GM18907 (cell line): ENCODE measurements around the gene CNIH3.

Source experiments
- ATAC-seq: cut with Tn5 transposase; IDR thresholded peaks from one replicate; pipeline ENCODE4 v1.9.1; 2021; ENCODE audit warnings: mild to moderate bottlenecking, moderate library complexity; ENCODE audit not compliant: unreplicated experiment

Gene CNIH3

DNA sequence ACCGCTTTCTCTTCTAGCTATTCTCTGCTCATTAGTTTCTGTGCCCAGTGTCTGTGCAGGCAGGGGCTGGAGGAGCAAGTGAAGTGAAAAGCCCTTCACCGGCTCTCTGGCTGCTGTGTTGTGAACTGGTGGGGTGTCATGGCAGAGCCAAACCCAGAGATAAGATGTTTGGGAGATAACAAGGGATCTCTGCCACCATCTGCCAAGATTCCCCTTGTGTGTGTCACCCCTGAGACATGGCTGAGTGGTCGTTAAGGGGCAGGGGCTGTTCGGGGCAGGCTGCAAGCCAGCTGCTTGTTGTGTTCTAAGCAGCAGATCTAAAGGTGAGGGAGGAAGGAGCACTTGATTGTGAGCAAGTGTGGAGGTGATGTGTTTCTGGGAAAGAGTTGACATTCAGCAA lies 24.5 kb downstream of the CNIH3 start:
- no peak for ATAC-seq

DNA sequence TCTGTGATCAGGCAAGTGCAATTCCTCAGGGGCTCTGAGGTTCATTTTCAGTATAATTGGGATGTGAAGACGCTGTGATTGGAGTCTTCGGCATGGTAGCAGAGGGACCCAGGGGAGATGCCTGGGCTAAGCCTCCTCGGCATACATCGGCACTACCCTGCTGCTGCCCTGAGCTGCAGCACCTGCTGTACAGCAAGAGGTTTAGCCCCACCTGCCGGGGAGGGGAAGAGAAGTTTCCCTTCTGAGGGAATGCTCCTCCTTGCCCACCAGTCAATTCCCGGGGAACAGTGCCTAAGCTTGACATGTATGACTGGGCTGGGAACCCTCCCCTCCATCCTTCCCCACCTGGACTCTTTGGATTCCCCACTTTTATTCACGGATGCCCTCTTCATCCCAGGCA lies 24.9 kb downstream of the CNIH3 start:
- ATAC-seq = no peak

- no peak for ATAC-seq
These were observed 27.5 kb downstream of the CNIH3 start for GRCh38 chr1:224643653-224644052.

DNA sequence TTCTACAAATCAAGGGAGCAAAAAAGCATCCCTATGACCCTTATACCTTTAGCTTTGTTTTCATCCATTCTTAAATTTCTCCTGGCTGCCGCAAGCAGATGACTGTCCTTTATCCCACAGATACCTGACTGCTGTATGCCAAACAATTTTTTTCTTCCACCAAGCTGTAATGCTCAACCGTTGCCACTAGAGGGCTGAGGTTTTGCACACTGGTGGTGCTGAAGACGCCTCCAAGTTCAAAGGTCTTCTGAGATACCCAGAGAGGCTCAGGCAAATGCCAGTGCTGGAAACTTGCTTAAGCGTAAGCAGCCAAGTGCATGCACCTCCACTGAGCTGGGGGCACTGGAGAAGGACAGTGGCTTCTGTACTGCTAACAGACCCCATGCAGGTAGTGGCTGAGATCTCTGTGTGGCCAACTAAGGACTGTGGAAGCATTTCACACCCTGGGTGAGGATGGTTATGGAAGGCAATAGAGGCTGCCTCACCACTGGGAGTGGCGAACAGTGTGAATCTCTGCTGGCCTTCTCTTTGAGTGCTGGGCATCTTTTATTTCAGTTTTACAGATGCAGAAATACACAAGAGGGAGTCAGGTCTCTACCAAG lies 28.5 kb downstream of the CNIH3 start:
- ATAC-seq = peak; percentile 77

- no peak for ATAC-seq
These were observed 31.3 kb downstream of the CNIH3 start for GRCh38 chr1:224647449-224647848.

DNA sequence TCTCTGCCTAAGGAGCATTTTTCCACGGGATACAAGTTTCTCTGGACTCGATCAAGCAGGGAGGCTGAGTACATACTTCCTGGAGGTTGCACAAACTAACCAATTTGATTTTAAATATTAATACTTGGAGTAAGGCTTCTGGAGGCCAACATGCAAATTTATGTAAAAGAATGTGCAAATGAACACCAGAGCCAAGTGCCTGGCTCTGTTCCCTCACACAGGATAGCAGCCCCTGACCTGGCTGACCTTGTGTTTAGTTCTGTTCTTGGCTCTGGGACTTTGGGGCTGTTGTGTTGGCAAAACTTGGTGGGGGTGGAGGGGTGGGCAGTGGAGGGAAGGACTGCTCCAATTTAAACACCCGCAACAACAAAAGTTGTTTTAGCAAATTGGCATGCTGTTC lies 34.2 kb downstream of the CNIH3 start:
- no peak for ATAC-seq

- no peak for ATAC-seq
These were observed 35.1 kb downstream of the CNIH3 start for GRCh38 chr1:224651188-224651587.

DNA sequence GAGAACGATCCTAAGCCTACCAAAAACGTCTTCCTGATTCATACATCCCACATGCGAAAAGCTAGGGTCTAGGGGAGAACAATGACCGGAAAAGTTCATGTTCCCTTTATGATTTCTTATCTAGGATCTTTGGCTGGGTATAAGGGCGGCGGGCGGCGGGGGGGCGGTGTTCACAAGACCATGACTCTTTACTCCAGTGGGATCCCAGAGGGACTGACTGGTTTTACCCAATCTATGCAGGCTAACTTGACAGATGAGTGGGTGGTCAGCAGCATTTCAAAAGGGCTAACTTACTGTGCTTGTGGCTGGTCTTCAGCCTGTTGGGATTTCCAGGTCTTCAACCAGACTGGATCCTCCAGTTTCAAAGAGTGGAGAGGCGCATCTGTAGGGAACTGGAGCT lies 40.3 kb downstream of the CNIH3 start:
- no peak for ATAC-seq

GRCh38 chr1:224660074-224660473 lies 44.0 kb downstream of the CNIH3 start:
- ATAC-seq = no peak

GRCh38 chr1:224662870-224663269 lies 46.8 kb downstream of the CNIH3 start:
- no peak for ATAC-seq

DNA sequence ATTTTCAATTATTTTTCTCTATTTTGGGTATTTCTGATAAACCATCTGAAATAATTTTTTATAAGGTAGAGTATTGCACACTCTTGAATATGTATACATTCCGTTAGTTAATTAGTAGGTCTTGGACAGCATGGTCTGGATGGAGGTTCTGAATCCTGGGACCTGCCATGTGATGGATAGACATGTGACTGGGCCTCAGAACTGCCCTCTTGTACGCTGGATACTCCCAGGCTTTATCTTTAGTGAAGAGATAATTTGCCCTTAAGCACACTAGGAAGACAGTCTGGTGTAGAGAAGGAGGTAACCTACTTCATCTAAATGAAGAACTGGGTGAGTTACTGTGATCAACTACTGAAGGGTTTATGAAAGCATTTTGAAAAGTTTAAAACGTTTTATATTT lies 48.9 kb downstream of the CNIH3 start:
- ATAC-seq = no peak

DNA sequence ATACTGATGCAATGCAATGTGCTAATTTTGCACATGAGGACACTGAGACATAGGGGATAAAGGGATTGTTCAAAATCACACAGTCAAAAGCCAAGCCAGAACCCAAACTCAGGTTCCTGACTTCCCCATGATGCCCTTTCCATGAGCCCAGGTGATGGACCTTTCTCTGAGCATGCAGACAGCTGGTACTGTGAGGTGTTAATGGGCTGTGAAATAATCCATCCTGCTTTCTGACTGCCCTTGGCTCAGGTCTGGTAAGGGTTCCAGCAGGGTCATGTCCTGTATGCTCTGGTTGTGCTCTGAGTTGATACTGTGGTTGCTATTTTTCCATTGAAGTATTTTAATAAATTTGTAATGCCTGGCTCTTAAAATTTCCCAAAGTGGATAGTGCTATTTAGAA lies 50.0 kb downstream of the CNIH3 start:
- no peak for ATAC-seq

DNA sequence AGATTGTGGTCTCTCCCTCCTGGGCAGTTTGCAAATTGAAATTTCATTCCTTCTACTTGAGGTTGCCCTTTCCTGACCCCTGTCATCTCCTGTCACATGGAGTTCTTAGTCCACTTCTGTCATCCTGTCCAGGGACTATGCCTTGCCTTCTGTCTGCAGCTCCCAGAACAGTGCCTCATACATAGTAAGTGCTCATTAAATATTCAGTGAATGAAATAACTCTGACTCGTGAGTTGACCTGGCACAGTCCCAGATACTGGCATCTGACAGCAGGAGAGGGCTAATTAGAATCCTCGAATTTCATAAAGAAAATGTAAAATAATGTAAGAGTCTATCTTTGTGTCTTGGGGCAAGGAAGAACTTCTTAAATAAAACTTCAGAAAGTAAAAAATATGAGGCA lies 50.8 kb downstream of the CNIH3 start:
- ATAC-seq = no peak

GRCh38 chr1:224668984-224669383 lies 52.9 kb downstream of the CNIH3 start:
- no peak for ATAC-seq

DNA sequence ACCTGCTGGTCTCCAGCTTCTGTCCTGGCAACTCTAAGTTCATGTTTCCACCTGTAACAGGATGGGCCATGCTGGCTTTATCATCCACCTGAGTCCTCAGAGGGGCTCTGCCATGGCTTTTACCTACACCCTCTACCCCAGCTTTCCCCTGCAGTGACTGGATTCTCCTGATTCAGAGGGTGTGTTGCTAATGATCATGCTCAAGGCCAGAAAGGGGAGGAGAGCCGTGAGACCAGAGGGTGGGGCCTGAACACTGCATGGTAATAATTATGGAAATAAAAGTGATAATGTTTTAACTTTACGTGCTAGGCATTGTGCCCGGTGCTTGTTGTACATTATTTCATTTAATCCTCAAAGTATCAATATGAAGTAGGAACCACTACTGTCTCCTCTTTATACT lies 53.3 kb downstream of the CNIH3 start:
- no peak for ATAC-seq

GRCh38 chr1:224670506-224670905 lies 54.4 kb downstream of the CNIH3 start:
- ATAC-seq = no peak

DNA sequence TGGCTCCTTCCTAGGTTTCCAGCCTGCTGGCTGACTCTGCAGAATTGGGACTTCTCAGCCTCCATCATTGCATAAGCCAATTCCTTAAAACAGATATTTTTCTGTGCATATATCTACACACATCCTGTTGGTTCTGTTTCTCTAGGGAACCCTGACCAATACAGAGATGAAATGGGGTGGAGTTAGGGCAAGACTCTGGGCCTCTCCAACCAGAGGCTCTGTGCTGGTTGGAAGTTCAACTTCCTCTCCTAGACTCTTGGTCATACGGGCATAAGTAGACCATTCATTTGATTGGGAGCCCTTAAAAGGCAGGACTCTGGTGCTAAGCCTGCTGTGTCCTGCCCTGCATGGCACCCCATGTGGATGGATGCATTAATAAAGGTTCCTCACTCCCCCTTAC lies 55.0 kb downstream of the CNIH3 start:
- no peak for ATAC-seq

GRCh38 chr1:224673141-224673540 lies 57.0 kb downstream of the CNIH3 start:
- no peak for ATAC-seq

GRCh38 chr1:224675590-224675989 lies 59.5 kb downstream of the CNIH3 start:
- ATAC-seq = no peak

- no peak for ATAC-seq
These were observed 60.4 kb downstream of the CNIH3 start for GRCh38 chr1:224676551-224676950.

- ATAC-seq = no peak
These were observed 62.1 kb downstream of the CNIH3 start for GRCh38 chr1:224678168-224678567.

- no peak for ATAC-seq
These were observed 63.5 kb downstream of the CNIH3 start for GRCh38 chr1:224679606-224680005.

DNA sequence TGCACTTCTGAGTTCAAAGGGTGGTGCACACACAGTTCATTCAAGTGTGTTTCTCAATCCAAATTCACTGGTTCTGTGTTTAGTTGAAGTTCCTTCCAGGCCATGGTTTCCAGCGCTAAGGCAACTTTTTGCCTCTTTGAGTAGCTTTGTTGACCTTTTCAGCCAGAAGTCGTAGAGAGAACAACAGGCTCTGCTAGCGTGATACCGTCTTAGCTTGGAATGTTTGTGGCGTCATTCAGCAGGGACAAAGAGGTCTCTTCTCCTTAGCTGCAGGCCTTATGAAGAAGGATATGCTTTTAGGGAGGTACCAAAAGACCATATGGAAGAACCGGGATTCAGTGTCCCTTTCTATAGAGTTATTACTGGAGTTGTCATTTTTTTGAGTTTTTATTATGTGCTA lies 65.7 kb downstream of the CNIH3 start:
- no peak for ATAC-seq

DNA sequence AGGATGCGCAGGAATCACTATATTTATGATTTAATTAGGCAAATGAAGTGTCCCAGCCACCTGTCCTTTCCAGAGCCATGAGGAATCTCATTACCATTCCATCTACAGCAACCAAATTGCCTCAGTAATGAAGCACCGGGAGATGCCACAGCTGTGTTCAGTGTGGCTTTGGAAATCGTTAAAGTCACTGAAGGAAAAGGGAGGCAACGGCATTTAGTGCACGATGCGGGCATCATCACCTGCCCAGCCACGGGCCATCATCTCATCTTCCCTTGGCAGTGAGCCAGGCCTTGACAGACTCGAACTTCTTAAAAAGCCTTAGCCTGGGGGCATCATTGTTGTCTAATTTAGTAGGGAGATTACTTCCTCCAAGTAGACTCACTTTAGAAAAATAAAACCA lies 67.8 kb downstream of the CNIH3 start:
- ATAC-seq = no peak
